Activated CD8-positive, alpha-beta T cell treated with anti-CD3 and anti-CD28 coated beads for 36 hours (primary cell): ENCODE measurements around the gene TUBGCP2. TPM values are rescaled to one million over a fixed set of nuclear protein-coding genes. Genes with fewer than 3 reads are reported as not detected.

ENCODE experiments used
- ATAC-seq: fragments of 200-7000 bp; cut with Tn5 transposase; one replicate; pipeline ENCODE4 v1.10.0; 2021; ENCODE audit warnings: mild to moderate bottlenecking, moderate library complexity
- CTCF ChIA-PET: fragments of 350-600 bp; sonication (Branson Sonifier 250); formaldehyde crosslinking; loops from one replicate; lab custom pipeline; 2021; ENCODE audit warnings: antibody characterized with exemption; lab: Charles Lee
- POLR2A ChIA-PET: fragments of 350-600 bp; sonication (Branson Sonifier 250); formaldehyde crosslinking; loops from one replicate; lab custom pipeline; 2021; ENCODE audit warnings: antibody characterized with exemption; lab: Charles Lee
- DNase-seq: peaks from one replicate; pipeline ENCODE4 v3.0.0-alpha.2; 2020
- H3K27ac Mint-ChIP-seq: one replicate; pipeline ENCODE4 v1.8.0; 2021; ENCODE audit warnings: mild to moderate bottlenecking, mixed read lengths
- H3K27me3 Mint-ChIP-seq: one replicate; pipeline ENCODE4 v1.8.0; 2021; ENCODE audit warnings: mixed read lengths
- H3K36me3 Mint-ChIP-seq: one replicate; pipeline ENCODE4 v1.8.0; 2021; ENCODE audit warnings: low read depth, mixed read lengths
- H3K4me1 Mint-ChIP-seq: one replicate; pipeline ENCODE4 v1.8.0; 2021; ENCODE audit warnings: low read depth, mixed read lengths
- H3K4me3 Mint-ChIP-seq: one replicate; pipeline ENCODE4 v1.8.0; 2021; ENCODE audit warnings: mild to moderate bottlenecking, moderate library complexity, mixed read lengths
- H3K9me3 Mint-ChIP-seq: one replicate; pipeline ENCODE4 v1.8.0; 2021; ENCODE audit warnings: mixed read lengths
- CTCF ChIP-seq: fragments of 200-600 bp; IDR thresholded peaks from one replicate; pipeline ENCODE4 v1.8.0; 2022; ENCODE audit warnings: antibody characterized with exemption, mild to moderate bottlenecking
- intact Hi-C: fragments of 100-400 bp; cut with micrococcal nuclease; formaldehyde crosslinking; loops from one replicate; pipeline ENCODE4 v1.10.0; 2022
- total RNA-seq, 2 experiments: library from RNA; stranded (reverse); gene quantifications; one replicate each; pipeline ENCODE4 v1.2.3, GENCODE V29; 2021

TUBGCP2 gene
- total RNA-seq, 2 experiments from 2014 or later, result 54.1 to 57.5 TPM

- no peaks in the 10 kb centered on the region for H3K9me3 Mint-ChIP-seq
- no peak overlapping the region for H3K27ac Mint-ChIP-seq
- DNase-seq, result no peak
- peaks cover 21% of the 10 kb centered on the region for H3K27me3 Mint-ChIP-seq
- ChIA-PET POLR2A (no interaction called here), CTCF (no interaction called here)
- ATAC-seq, result no peak
- intact Hi-C loops, result no loop called here
- no peaks in the 10 kb centered on the region for H3K36me3 Mint-ChIP-seq
- H3K4me1 Mint-ChIP-seq, result peaks cover 2% of the 10 kb centered on the region
- no peak for TF ChIP-seq CTCF
- H3K4me3 Mint-ChIP-seq, result no peak overlapping the region
Observed at GRCh38 chr10:133349577-133350011, 40.9 kb upstream of the TUBGCP2 start.

GRCh38 chr10:133349160-133349568 lies 40.5 kb upstream of the TUBGCP2 start:
- Mint-ChIP-seq H3K4me3 (no peak overlapping the region), H3K4me1 (peaks cover 2% of the 10 kb centered on the region), H3K9me3 (no peaks in the 10 kb centered on the region), H3K27me3 (peaks cover 24% of the 10 kb centered on the region), H3K36me3 (no peaks in the 10 kb centered on the region), H3K27ac (no peak overlapping the region)
- intact Hi-C loops, result no loop called here
- DNase-seq (no peak), ATAC-seq (no peak)
- POLR2A ChIA-PET, result no interaction called here
- TF ChIP-seq CTCF, result no peak
- CTCF ChIA-PET, result no interaction called here

DNA sequence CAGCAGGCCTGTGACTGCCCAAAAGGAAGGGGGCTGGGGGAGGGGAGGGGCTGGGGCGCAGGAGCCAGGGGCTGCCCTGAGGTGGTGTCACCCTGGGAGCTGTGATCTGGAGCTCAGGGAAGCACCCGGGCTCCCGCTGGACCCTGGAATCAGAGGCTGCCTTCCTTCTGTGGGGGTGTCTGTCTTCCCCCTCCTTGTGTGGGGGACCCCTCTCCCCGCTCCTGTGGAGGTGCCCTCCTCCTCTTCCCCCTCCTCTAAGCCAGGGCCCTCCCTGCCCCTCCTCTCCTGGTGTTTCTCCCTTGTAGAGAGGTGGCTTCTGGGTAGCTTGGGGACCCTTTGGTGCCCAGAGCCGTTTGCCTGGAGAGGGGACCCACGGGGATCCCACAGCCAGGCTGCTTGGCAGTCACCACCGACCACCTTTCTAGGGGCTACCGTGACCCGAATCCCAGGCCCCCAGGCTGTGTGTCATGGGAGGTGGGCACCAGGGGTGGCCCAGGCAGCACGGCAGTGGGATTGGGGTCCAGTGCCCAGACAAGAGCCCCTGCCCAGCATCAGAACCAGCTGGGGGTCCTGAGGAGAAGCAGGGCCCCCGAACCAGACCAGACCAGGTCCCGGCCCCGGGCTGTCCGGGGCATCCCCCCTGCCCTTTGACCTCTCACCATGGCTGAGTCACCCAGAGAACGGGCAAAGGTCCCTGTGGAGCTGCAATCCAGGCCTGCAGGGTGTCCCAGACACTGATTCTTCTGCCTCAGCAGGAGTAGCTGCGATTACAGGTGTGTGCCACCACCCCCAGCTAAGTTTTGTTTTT lies 39.2 kb upstream of the TUBGCP2 start:
- DNase-seq, result no peak
- ChIA-PET CTCF (interaction anchor here (1.5 kb wide), 1 partner anchor 18 kb away, joined by 6 read pairs; no protein-coding TSS in a partner anchor), POLR2A (interaction anchor here (0.6 to 2.7 kb wide), 5 partner anchors 9 to 141 kb away, joined by 3 to 12 read pairs (median 3); partner anchors contain the start of gene FUOM)
- no peaks in the 10 kb centered on the region for H3K9me3 Mint-ChIP-seq
- TF ChIP-seq CTCF, result no peak
- H3K4me3 Mint-ChIP-seq, result no peak overlapping the region
- ATAC-seq, result no peak
- peaks cover 32% of the 10 kb centered on the region for H3K27me3 Mint-ChIP-seq
- H3K27ac Mint-ChIP-seq, result no peak overlapping the region
- peaks cover 7% of the 10 kb centered on the region for H3K4me1 Mint-ChIP-seq
- intact Hi-C loops, result no loop called here
- no peaks in the 10 kb centered on the region for H3K36me3 Mint-ChIP-seq

DNA sequence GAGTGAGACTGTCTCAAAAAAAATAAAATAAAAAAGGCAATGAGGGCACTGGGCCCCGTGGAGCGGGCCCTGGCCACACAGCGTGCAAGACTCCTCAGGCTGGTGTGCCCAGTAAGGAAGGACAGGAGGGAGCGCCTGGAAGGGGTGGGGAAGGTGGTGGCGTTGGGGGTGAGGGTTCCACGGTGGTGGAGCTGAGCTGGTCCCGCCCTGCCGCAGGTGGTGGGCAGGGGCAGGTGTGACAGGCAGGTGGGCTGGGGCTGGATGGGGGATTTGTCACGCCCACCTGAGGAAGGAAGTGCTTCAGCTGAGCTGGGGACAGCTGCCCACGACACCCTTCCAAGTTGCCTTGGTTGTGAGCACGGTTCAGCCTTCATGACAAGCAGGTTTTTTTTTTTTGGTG lies 37.7 kb upstream of the TUBGCP2 start:
- no peaks in the 10 kb centered on the region for H3K9me3 Mint-ChIP-seq
- intact Hi-C loops, result no loop called here
- CTCF ChIA-PET, result no interaction called here
- H3K27me3 Mint-ChIP-seq, result peaks cover 34% of the 10 kb centered on the region
- no peak overlapping the region for H3K27ac Mint-ChIP-seq
- DNase-seq, result no peak
- H3K36me3 Mint-ChIP-seq, result no peaks in the 10 kb centered on the region
- POLR2A ChIA-PET, result interaction anchor here (2.7 kb wide), 1 partner anchor 11 kb away, joined by 12 read pairs; the partner anchor contains the start of gene FUOM
- ATAC-seq, result no peak
- peaks cover 7% of the 10 kb centered on the region for H3K4me1 Mint-ChIP-seq
- no peak for TF ChIP-seq CTCF
- no peak overlapping the region for H3K4me3 Mint-ChIP-seq

DNA sequence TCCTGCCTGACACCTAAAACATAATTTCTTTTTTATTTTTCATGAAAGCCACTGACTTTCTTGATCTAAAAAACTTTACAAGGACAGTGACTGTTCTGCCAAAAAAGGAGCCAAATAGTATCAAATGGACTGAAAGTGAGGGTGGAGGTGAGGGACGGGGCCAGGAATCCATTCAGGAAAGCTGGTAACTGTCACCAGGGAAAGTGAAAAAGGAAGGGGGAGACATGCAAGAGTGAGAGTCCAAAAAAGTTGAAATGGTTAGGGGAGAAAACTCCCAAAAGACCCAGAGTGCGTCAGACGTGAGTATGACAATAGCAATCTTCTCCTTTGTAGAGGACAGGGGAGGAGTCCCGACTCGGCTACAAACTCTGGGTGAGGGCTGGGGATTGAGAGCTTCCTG lies 35.6 kb upstream of the TUBGCP2 start:
- H3K9me3 Mint-ChIP-seq, result no peaks in the 10 kb centered on the region
- H3K36me3 Mint-ChIP-seq, result no peaks in the 10 kb centered on the region
- intact Hi-C loops, result no loop called here
- ATAC-seq (no peak), DNase-seq (no peak)
- CTCF ChIA-PET, result interaction anchor here (2.9 kb wide), 1 partner anchor 14 kb away, joined by 14 read pairs; no protein-coding TSS in a partner anchor
- H3K4me1 Mint-ChIP-seq, result peaks cover 6% of the 10 kb centered on the region
- no peak overlapping the region for H3K27ac Mint-ChIP-seq
- TF ChIP-seq CTCF, result no peak
- peaks cover 32% of the 10 kb centered on the region for H3K27me3 Mint-ChIP-seq
- POLR2A ChIA-PET, result no interaction called here
- H3K4me3 Mint-ChIP-seq, result no peak overlapping the region
